Transverse colon (tissue), 4 donors: ENCODE data around the gene RALGPS1. TPM values are rescaled to one million over a fixed set of nuclear protein-coding genes. Genes with fewer than 3 reads are reported as not detected.

ENCODE experiments used
- DNase-seq: peaks from one replicate; pipeline ENCODE4 v3.0.0-alpha.2; 2019
- H3K27ac ChIP-seq, 4 donors: fragments of 200-600 bp; sonication (generic); 2 replicates each; pipeline ENCODE4 v1.5.1; 2016 to 2018; ENCODE audit warnings: inconsistent platforms in 4 of 4
- H3K27me3 ChIP-seq: fragments of 200-600 bp; sonication (generic); 2 replicates; pipeline ENCODE4 v1.5.1; 2017; ENCODE audit warnings: inconsistent platforms
- H3K36me3 ChIP-seq, 4 donors: fragments of 200-600 bp; sonication (generic); 2 replicates each; pipeline ENCODE4 v1.5.1; 2017 to 2019; ENCODE audit warnings: inconsistent platforms in 4 of 4
- H3K4me1 ChIP-seq, 4 donors: fragments of 200-600 bp; sonication (generic); 2 replicates each; pipeline ENCODE4 v1.5.1; 2017 to 2020; ENCODE audit warnings: inconsistent platforms in 4 of 4
- H3K4me3 ChIP-seq, 4 donors: fragments of 200-600 bp; sonication (generic); 1 replicate in 1 of 4; 2 replicates in 3 of 4; pipeline versions ENCODE4 v1.5.1 to v1.6.1; 2017 to 2019; ENCODE audit warnings: inconsistent platforms in 4 of 4
- H3K9me3 ChIP-seq, 2 donors: fragments of 200-600 bp; sonication (generic); 2 replicates each; pipeline ENCODE4 v1.5.1; 2017 to 2019; ENCODE audit warnings: inconsistent platforms in 2 of 2
- EP300 ChIP-seq: sonication (generic); formaldehyde crosslinking; IDR thresholded peaks from one replicate; pipeline ENCODE4 v1.6.1; 2017; ENCODE audit warnings: antibody characterized with exemption, low read depth
- POLR2A ChIP-seq: fragments of 450-650 bp; IDR thresholded peaks from one replicate; pipeline ENCODE4 v1.6.1; 2016; ENCODE audit warnings: antibody characterized with exemption, mild to moderate bottlenecking, moderate library complexity
- POLR2AphosphoS5 ChIP-seq, 3 donors: sonication (generic); formaldehyde crosslinking; IDR thresholded peaks; one replicate each; pipeline ENCODE4 v1.6.1; 2016; ENCODE audit warnings: antibody characterized with exemption in 3 of 3
- WGBS, 2 donors: methylation state at CpG; one replicate each; pipeline ENCODE4 v1.1.5; 2018; ENCODE audit warnings: low coverage in 1 of 2; 5-methylcytosine and 5-hydroxymethylcytosine counted together
- in situ Hi-C, 4 donors: fragments of 200-750 bp; cut with MboI; loops; one replicate each; pipeline versions ENCODE4 v1.15.0 to v1.15.1; 2017; ENCODE audit warnings: low sequenced_read_pairs in 3 of 4, low pct_ligation_motif_present in 1 of 4, low pct_unique_long_range_greater_than_20kb in 1 of 4
- intact Hi-C: fragments of 100-400 bp; cut with DNase I; formaldehyde crosslinking; loops from one replicate; pipeline ENCODE4 v1.15.1; 2023; ENCODE audit warnings: low total_unique reads
- total RNA-seq, 4 donors: library from RNA; depleted of rRNA; stranded (reverse); fragments of >200 nt; gene quantifications; one replicate each; pipeline ENCODE4 v1.1.0, GENCODE V29; 2016
- TF ChIP-seq, protein P1 (sequence below), 5 experiments: fragments of 200-600 bp in 3 of 5; fragments of 450-650 bp in 2 of 5; sonication (generic) in 3 of 5; IDR thresholded peaks; 1 replicate in 2 of 5; 2 replicates in 3 of 5; pipeline ENCODE4 v1.5.1; 2016 to 2017; ENCODE audit warnings: antibody characterized with exemption in 5 of 5, inconsistent platforms in 3 of 5, mild to moderate bottlenecking in 2 of 5, moderate library complexity in 1 of 5

Gene RALGPS1
- total RNA-seq, 4 donors from 2014 or later: 46.0 to 119 (median 87.6) TPM

DNA sequence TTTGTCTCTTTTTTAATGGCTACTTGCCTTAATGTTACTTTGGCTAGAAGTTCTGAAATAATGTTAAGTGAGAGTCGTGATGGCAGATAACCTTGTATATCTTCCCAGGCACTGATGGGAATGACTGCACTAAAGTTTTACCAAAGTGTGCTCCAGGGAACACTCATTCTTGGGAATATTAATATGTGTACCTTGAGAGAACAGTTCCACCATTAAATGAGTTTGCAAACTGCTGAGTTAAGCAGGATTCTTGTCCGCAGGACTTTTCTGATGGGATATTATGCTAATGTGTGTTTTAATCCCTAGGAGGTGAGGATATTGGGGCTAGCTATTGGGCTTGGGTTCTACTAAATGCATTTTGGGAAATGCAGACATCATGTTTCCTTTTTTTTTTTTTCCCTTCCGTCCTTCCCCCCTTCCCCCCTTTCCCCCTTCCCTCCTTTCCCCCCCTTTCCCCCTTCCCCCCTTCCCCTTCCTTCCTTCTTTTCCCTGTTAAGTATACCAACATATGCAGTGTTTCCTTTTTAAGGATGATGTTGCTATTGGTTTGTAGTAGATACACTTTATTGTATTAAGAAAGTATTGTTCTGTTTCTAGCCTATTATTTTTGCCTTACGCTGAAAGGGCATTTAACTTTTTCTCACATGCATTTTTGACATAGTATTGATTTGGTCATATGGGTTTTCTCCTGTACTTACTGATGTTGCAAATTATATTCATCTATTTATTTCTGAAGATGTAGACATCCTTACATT is 38.6 kb upstream of the RALGPS1 start:
- no peak overlapping the region for H3K27ac ChIP-seq
- TF ChIP-seq EP300: no peak
- TF ChIP-seq POLR2AphosphoS5 (IDR thresholded peaks at IDR 0.05): no peak
- no peak for TF ChIP-seq POLR2A
- TF ChIP-seq, protein P1, sequence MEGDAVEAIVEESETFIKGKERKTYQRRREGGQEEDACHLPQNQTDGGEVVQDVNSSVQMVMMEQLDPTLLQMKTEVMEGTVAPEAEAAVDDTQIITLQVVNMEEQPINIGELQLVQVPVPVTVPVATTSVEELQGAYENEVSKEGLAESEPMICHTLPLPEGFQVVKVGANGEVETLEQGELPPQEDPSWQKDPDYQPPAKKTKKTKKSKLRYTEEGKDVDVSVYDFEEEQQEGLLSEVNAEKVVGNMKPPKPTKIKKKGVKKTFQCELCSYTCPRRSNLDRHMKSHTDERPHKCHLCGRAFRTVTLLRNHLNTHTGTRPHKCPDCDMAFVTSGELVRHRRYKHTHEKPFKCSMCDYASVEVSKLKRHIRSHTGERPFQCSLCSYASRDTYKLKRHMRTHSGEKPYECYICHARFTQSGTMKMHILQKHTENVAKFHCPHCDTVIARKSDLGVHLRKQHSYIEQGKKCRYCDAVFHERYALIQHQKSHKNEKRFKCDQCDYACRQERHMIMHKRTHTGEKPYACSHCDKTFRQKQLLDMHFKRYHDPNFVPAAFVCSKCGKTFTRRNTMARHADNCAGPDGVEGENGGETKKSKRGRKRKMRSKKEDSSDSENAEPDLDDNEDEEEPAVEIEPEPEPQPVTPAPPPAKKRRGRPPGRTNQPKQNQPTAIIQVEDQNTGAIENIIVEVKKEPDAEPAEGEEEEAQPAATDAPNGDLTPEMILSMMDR (IDR thresholded peaks at IDR 0.05): no peak
- intact Hi-C loops: no loop called here
- peaks cover 0 to 11% (median 2%) of the 10 kb centered on the region in 4 donors for H3K36me3 ChIP-seq
- no peak for DNase-seq
- in situ Hi-C loops: no loop called here
- H3K9me3 ChIP-seq: no peaks in the 10 kb centered on the region
- WGBS, 2 donors: 67 to 90% methylated on average over 3 to 4 of the region's 4 CpGs
- H3K4me3 ChIP-seq: no peak overlapping the region
- no peaks in the 10 kb centered on the region for H3K4me1 ChIP-seq
- H3K27me3 ChIP-seq: no peaks in the 10 kb centered on the region

DNA sequence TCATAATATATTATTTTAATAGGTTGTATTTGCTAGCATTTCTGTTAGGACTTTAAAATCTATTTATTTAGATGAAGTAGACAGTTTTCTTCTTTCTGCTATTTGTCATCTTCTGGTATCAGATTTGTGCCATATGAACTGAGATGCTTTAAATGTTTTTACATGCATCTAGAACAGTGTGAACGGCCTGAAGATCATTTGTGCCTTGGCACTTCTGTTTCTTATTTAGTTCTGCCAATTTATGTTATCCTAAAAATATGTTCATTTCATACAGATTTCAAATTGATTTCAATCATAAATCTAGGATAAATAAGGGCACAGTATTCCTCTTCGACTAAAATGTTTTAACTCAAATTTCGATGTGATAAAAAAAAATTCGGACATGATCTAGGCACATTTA is 38.1 kb upstream of the RALGPS1 start:
- in situ Hi-C loops: no loop called here
- Histone ChIP-seq H3K4me3 (no peak overlapping the region), H3K27me3 (no peaks in the 10 kb centered on the region), H3K36me3 (peaks cover 0 to 11% (median 2%) of the 10 kb centered on the region in 4 donors), H3K9me3 (no peaks in the 10 kb centered on the region), H3K4me1 (no peaks in the 10 kb centered on the region), H3K27ac (no peak overlapping the region)
- no peak for DNase-seq
- intact Hi-C loops: no loop called here
- 84 to 95% methylated on average over 4 of the region's 4 CpGs for WGBS, 2 donors
- TF ChIP-seq POLR2A (no peak), EP300 (no peak), POLR2AphosphoS5 (IDR thresholded peaks at IDR 0.05) (no peak)
- TF ChIP-seq, protein P1 (IDR thresholded peaks at IDR 0.05): no peak

DNA sequence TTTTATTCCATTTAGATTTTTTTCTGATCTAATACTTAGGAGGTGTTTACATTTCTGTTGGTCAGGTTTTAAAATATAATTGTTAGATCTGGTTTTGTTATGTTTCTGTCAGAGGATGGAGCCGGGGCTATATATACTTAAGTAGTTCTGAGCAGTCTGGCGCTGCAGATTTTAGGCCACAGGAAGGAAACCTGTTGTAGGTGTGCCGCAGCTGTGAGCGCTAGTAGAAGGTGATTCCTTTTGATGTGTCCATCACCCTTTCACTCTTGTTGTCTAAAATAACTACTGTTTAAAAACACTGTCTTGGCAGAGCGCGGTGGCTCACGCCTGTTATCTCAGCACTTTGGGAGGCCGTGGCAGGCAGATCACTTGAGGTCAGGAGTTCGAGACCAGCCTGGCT is 37.2 kb upstream of the RALGPS1 start:
- WGBS, 2 donors: 87 to 96% methylated on average over 4 to 9 of the region's 9 CpGs
- no peaks in the 10 kb centered on the region for H3K9me3 ChIP-seq
- no peak overlapping the region for H3K27ac ChIP-seq
- in situ Hi-C loops: no loop called here
- no peak for TF ChIP-seq POLR2A
- TF ChIP-seq, protein P1 (IDR thresholded peaks at IDR 0.05): no peak
- TF ChIP-seq EP300: no peak
- no peak for TF ChIP-seq POLR2AphosphoS5 (IDR thresholded peaks at IDR 0.05)
- intact Hi-C loops: no loop called here
- no peaks in the 10 kb centered on the region for H3K4me1 ChIP-seq
- peaks cover 0 to 11% (median 2%) of the 10 kb centered on the region in 4 donors for H3K36me3 ChIP-seq
- H3K27me3 ChIP-seq: no peaks in the 10 kb centered on the region
- no peak for DNase-seq
- no peak overlapping the region for H3K4me3 ChIP-seq

DNA sequence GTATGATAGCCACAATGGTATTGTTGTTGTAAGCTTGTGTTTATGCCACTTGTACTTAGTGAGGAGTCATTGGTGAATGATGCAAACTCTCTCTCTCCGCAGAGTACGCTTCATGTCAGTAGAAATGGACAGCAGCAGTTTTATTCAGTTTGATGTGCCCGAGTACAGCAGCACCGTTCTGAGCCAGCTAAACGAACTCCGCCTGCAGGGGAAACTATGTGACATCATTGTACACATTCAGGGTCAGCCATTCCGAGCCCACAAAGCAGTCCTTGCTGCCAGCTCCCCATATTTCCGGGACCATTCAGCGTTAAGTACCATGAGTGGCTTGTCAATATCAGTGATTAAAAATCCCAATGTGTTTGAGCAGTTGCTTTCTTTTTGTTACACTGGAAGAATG is 35.3 kb upstream of the RALGPS1 start:
- no peak for TF ChIP-seq POLR2A
- in situ Hi-C loops: no loop called here
- WGBS, 2 donors: 86 to 92% methylated on average over 2 to 9 of the region's 9 CpGs

More for the DNA sequence above, 35.3 kb upstream of the RALGPS1 start:
- H3K27ac ChIP-seq: no peak overlapping the region
- H3K27me3 ChIP-seq: no peaks in the 10 kb centered on the region
- DNase-seq: no peak
- H3K4me1 ChIP-seq: no peaks in the 10 kb centered on the region
- peaks cover 0 to 11% (median 2%) of the 10 kb centered on the region in 4 donors for H3K36me3 ChIP-seq
- intact Hi-C loops: no loop called here
- H3K4me3 ChIP-seq: no peak overlapping the region
- H3K9me3 ChIP-seq: no peaks in the 10 kb centered on the region
